Hepatocyte (in vitro differentiated cells): ENCODE data around the gene TPST1. TPM values are rescaled to one million over a fixed set of nuclear protein-coding genes. Genes with fewer than 3 reads are reported as not detected.

Experiments
- DNase-seq: peaks from one replicate; pipeline ENCODE4 v3.0.0-alpha.2; 2016; ENCODE audit warnings: low spot score
- H2AFZ ChIP-seq: fragments of 200-600 bp; sonication (generic); 2 replicates; pipeline ENCODE4 v1.6.0; 2016; ENCODE audit warnings: antibody characterized with exemption, mild to moderate bottlenecking
- H3K27ac ChIP-seq: fragments of 200-600 bp; sonication (generic); 2 replicates; pipeline ENCODE4 v1.5.1; 2016; ENCODE audit warnings: mild to moderate bottlenecking
- H3K27me3 ChIP-seq: fragments of 200-600 bp; sonication (generic); 2 replicates; pipeline ENCODE4 v1.6.1; 2016
- H3K36me3 ChIP-seq: fragments of 200-600 bp; sonication (generic); replicated peaks from 2 replicates; pipeline ENCODE4 v1.5.1; 2016; ENCODE audit warnings: low read depth; ENCODE audit not compliant: insufficient read depth
- H3K4me1 ChIP-seq: fragments of 200-600 bp; sonication (generic); 2 replicates; pipeline ENCODE4 v1.5.1; 2016; ENCODE audit warnings: mild to moderate bottlenecking, moderate library complexity; ENCODE audit not compliant: insufficient read depth
- H3K4me2 ChIP-seq: fragments of 200-600 bp; sonication (generic); 2 replicates; pipeline ENCODE4 v1.6.0; 2016
- H3K4me3 ChIP-seq: fragments of 200-600 bp; sonication (generic); 2 replicates; pipeline ENCODE4 v1.5.1; 2016; ENCODE audit warnings: mild to moderate bottlenecking
- H3K79me2 ChIP-seq: fragments of 200-600 bp; sonication (generic); 2 replicates; pipeline ENCODE4 v1.6.0; 2017; ENCODE audit warnings: mild to moderate bottlenecking
- H3K9me2 ChIP-seq: fragments of 200-600 bp; sonication (generic); replicated peaks from 2 replicates; pipeline ENCODE4 v1.6.0; 2017; ENCODE audit warnings: mild to moderate bottlenecking; ENCODE audit not compliant: insufficient read depth
- H3K9me3 ChIP-seq: fragments of 200-600 bp; sonication (generic); 2 replicates; pipeline ENCODE4 v1.5.1; 2016; ENCODE audit warnings: low read depth, mild to moderate bottlenecking
- H4K20me1 ChIP-seq: fragments of 200-600 bp; sonication (generic); 2 replicates; pipeline ENCODE4 v1.6.0; 2016; ENCODE audit warnings: mild to moderate bottlenecking; ENCODE audit not compliant: insufficient read depth, poor library complexity, severe bottlenecking
- EZH2 ChIP-seq: fragments of 200-600 bp; sonication (generic); IDR thresholded peaks from 2 replicates; pipeline ENCODE4 v1.6.1; 2016; ENCODE audit warnings: antibody characterized with exemption, mild to moderate bottlenecking, borderline replicate concordance
- EZH2phosphoT487 ChIP-seq: fragments of 200-600 bp; sonication (generic); IDR thresholded peaks from one replicate; pipeline ENCODE4 v1.6.1; 2018; ENCODE audit warnings: antibody characterized with exemption, mild to moderate bottlenecking, low read depth, moderate library complexity; ENCODE audit not compliant: unreplicated experiment, severe bottlenecking
- WGBS: methylation state at CpG from one replicate; pipeline ENCODE4 v1.1.6; 2016; ENCODE audit warnings: low lambda C conversion rate; ENCODE audit errors: missing lambda C conversion rate; 5-methylcytosine and 5-hydroxymethylcytosine counted together
- polyA plus RNA-seq: library from polyadenylated mRNA; unstranded; fragments of >200 nt; fragmentation: Nextera tagmentation; extraction: Ambion mirVana; gene quantifications from 2 replicates; pipeline ENCODE4 v1.2.1, GENCODE V29; 2016
- total RNA-seq: library from RNA; depleted of rRNA; stranded (reverse); fragments of >200 nt; gene quantifications from 2 replicates; pipeline ENCODE4 v1.2.3, GENCODE V29; 2014
- TF ChIP-seq, protein P1 (sequence below): fragments of 200-600 bp; sonication (generic); IDR thresholded peaks from 2 replicates; pipeline ENCODE4 v1.5.1; 2016; ENCODE audit warnings: antibody characterized with exemption, mild to moderate bottlenecking; ENCODE audit not compliant: poor library complexity

The TPST1 gene
- total and polyA plus RNA-seq, 2 experiments from 2014 or later, result 85.2 to 91.2 TPM

DNA sequence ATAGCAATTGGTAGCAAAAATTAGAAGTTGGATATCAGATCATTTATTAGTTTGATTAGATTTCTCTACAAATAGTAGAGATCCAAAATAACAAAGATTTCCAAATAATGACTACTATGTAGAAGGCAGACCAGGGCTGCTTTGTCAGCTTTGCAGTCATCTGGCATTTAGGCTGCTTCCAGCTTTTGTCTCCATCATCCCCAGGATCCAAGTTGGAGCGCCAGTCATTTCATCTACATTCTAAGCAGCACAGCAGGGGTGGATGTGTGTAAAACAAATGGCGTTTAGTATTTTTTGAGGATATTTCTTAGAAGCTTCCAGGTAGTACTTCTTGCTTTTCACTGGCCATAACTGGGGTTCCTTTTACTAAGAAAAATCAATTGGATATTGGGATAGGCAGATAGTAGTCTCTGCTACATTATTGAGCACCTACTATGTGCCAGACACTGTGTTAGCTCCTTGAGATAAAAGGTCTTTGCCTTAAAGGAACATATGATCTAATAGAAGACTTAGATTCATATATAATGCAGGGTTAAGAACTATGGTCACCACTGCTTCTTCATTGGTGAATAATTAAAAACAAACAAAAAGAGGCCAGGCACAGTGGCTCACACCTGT is 41.5 kb downstream of the TPST1 start:
- Histone ChIP-seq H3K36me3 (no peaks in the 10 kb centered on the region), H3K9me2 (no peaks in the 10 kb centered on the region), H3K4me3 (no peak overlapping the region), H3K27me3 (no peaks in the 10 kb centered on the region), H3K4me2 (no peak overlapping the region), H4K20me1 (no peaks in the 10 kb centered on the region), H3K27ac (no peak overlapping the region), H3K4me1 (peaks cover 20% of the 10 kb centered on the region), H3K79me2 (peaks cover 92% of the 10 kb centered on the region), H3K9me3 (no peaks in the 10 kb centered on the region), H2AFZ (no peak overlapping the region)
- 94% methylated on average over 2 of the region's 2 CpGs for WGBS
- DNase-seq, result no peak
- no peak for TF ChIP-seq EZH2phosphoT487
- no peak for TF ChIP-seq EZH2
- TF ChIP-seq, protein P1, sequence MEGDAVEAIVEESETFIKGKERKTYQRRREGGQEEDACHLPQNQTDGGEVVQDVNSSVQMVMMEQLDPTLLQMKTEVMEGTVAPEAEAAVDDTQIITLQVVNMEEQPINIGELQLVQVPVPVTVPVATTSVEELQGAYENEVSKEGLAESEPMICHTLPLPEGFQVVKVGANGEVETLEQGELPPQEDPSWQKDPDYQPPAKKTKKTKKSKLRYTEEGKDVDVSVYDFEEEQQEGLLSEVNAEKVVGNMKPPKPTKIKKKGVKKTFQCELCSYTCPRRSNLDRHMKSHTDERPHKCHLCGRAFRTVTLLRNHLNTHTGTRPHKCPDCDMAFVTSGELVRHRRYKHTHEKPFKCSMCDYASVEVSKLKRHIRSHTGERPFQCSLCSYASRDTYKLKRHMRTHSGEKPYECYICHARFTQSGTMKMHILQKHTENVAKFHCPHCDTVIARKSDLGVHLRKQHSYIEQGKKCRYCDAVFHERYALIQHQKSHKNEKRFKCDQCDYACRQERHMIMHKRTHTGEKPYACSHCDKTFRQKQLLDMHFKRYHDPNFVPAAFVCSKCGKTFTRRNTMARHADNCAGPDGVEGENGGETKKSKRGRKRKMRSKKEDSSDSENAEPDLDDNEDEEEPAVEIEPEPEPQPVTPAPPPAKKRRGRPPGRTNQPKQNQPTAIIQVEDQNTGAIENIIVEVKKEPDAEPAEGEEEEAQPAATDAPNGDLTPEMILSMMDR, result no peak

- Histone ChIP-seq H3K4me1 (peaks cover 20% of the 10 kb centered on the region), H3K9me2 (no peaks in the 10 kb centered on the region), H2AFZ (no peak overlapping the region), H3K27ac (no peak overlapping the region), H3K9me3 (no peaks in the 10 kb centered on the region), H4K20me1 (no peaks in the 10 kb centered on the region), H3K4me3 (no peak overlapping the region), H3K4me2 (no peak overlapping the region), H3K27me3 (no peaks in the 10 kb centered on the region), H3K79me2 (peaks cover 92% of the 10 kb centered on the region), H3K36me3 (no peaks in the 10 kb centered on the region)
- TF ChIP-seq, protein P1, result no peak
- TF ChIP-seq EZH2phosphoT487 (no peak), EZH2 (no peak)
- 96% methylated on average over 4 of the region's 4 CpGs for WGBS
- no peak for DNase-seq
These were observed 42.4 kb downstream of the TPST1 start for GRCh38 chr7:66247380-66248078.

DNA sequence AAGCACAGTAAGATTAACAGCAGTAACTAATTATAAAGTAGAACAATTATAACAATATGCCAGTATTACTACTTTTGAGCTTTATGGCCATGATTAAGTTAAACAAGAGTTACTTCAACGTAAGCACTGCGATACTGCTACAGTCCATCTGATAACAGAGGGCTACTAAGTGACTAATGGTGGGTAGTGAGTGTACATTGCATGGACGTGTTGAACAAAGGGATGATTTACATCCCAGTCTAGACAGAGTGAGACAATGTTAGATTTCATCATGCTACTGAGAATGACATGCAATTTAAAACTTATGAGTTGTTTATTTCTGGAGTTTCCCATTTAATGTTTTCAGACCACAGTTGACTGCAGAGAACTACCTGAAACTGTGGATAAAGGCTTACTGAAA is 45.6 kb downstream of the TPST1 start:
- Histone ChIP-seq H3K9me2 (no peaks in the 10 kb centered on the region), H3K27me3 (no peaks in the 10 kb centered on the region), H3K27ac (peak overlapping the region; percentile 49), H3K9me3 (no peaks in the 10 kb centered on the region), H4K20me1 (no peaks in the 10 kb centered on the region), H2AFZ (no peak overlapping the region), H3K4me2 (no peak overlapping the region), H3K4me1 (peaks cover 4% of the 10 kb centered on the region), H3K4me3 (no peak overlapping the region), H3K79me2 (peaks cover 90% of the 10 kb centered on the region), H3K36me3 (no peaks in the 10 kb centered on the region)
- 28% methylated on average over 3 of the region's 3 CpGs for WGBS
- no peak for TF ChIP-seq EZH2phosphoT487
- TF ChIP-seq, protein P1, result no peak
- no peak for TF ChIP-seq EZH2
- DNase-seq, result peak; percentile 49
